ENCODE results near the gene CFAP46.

The CFAP46 gene

DNA sequence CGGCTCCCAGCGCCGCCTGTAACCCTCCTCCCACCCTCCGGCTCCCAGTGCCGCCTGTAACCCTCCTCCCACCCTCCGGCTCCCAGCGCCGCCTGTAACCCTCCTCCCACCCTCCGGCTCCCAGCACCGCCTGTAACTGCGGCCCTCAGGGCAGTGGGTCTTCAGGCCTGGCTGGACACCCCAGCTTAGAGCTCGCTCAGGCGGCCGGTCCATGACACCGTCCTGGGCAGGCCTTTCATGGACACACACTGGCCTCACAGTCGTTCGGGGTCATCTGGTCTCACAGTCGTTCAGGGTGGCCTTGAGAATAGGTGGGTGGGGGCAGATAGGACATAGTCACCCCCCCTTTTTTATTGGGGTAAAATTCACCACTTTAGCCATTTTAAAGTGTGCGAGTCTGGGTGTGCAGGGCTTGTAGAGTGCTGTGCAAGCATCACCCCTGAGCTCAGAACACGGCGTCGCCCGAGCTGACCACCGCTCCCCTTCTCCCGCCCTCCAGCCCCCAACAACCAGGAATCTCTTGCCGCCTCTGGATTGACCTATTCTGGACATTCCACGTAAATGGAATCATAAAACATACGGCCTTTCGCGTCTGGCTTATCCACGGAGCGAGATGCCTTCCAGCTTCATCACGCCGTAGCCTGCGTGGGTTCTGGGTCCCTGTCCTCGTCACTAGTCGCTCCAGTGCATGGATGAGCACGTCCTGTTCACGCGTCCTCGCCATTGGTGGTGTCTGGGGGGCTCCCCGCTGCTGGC, 41.1 kb upstream of the CFAP46 start:
- Mint-ChIP-seq H3K27ac (no peak overlapping the region), H3K27me3 (peaks cover 2% of the 10 kb centered on the region), H3K36me3 (ENCODE audit: low read depth) (no peaks in the 10 kb centered on the region), H3K9me3 (no peaks in the 10 kb centered on the region), H3K4me3 (no peak overlapping the region), H3K4me1 (no peaks in the 10 kb centered on the region)
- ATAC-seq (no peak), DNase-seq (no peak)

- Mint-ChIP-seq H3K4me3 (no peak overlapping the region), H3K4me1 (no peaks in the 10 kb centered on the region), H3K27ac (no peak overlapping the region), H3K9me3 (no peaks in the 10 kb centered on the region), H3K27me3 (peaks cover 2% of the 10 kb centered on the region), H3K36me3 (ENCODE audit: low read depth) (no peaks in the 10 kb centered on the region)
- no peak for ATAC-seq
- no peak for DNase-seq
These were observed 40.1 kb upstream of the CFAP46 start for GRCh38 chr10:132982301-132982989.

DNA sequence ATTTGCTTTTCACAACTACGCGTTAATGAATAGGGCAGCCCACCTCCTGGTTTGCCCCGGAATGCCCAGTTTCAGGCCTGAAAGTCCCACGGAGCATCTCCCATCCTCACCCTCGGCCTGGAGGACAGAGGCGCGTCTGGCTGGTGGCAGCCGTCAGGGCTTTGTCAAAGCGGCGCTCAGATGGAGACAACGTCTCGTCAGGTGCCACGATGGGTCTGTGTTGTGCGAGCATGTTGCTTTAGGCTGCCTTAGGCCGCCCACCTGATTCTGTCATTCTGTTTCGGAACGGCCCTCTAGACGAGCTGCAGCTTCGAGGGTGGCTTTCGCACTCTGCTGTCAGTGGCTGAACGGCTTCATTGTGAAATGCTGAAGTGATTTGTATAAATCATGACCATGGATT, 39.4 kb upstream of the CFAP46 start:
- Mint-ChIP-seq H3K4me1 (no peaks in the 10 kb centered on the region), H3K9me3 (no peaks in the 10 kb centered on the region), H3K27ac (no peak overlapping the region), H3K36me3 (ENCODE audit: low read depth) (no peaks in the 10 kb centered on the region), H3K4me3 (no peak overlapping the region), H3K27me3 (peaks cover 2% of the 10 kb centered on the region)
- DNase-seq (no peak), ATAC-seq (no peak)

DNA sequence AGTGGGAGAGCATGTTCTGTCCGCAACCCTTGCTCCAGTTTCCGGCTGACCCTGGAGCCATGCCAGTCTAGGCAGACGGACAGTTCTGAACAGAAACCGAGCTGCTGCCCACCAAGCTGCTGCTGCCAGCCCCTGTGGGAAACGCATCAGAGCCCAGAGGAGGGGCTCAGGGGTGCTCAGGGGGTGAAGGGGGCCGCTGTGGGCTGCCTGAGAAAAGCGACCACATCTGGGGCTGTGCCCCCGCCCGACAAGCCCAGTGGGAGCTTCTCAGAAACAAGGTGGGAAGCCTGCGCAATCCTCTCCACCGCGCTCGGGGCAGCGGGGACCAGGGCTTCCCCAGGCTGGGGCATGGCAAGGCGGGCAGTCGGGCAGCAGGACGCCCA, 38.8 kb upstream of the CFAP46 start:
- H3K4me3 Mint-ChIP-seq, result no peak overlapping the region
- no peaks in the 10 kb centered on the region for H3K4me1 Mint-ChIP-seq
- no peaks in the 10 kb centered on the region for H3K36me3 Mint-ChIP-seq (ENCODE audit: low read depth)
- peaks cover 2% of the 10 kb centered on the region for H3K27me3 Mint-ChIP-seq
- H3K27ac Mint-ChIP-seq, result no peak overlapping the region
- no peak for ATAC-seq
- H3K9me3 Mint-ChIP-seq, result no peaks in the 10 kb centered on the region
- no peak for DNase-seq

DNA sequence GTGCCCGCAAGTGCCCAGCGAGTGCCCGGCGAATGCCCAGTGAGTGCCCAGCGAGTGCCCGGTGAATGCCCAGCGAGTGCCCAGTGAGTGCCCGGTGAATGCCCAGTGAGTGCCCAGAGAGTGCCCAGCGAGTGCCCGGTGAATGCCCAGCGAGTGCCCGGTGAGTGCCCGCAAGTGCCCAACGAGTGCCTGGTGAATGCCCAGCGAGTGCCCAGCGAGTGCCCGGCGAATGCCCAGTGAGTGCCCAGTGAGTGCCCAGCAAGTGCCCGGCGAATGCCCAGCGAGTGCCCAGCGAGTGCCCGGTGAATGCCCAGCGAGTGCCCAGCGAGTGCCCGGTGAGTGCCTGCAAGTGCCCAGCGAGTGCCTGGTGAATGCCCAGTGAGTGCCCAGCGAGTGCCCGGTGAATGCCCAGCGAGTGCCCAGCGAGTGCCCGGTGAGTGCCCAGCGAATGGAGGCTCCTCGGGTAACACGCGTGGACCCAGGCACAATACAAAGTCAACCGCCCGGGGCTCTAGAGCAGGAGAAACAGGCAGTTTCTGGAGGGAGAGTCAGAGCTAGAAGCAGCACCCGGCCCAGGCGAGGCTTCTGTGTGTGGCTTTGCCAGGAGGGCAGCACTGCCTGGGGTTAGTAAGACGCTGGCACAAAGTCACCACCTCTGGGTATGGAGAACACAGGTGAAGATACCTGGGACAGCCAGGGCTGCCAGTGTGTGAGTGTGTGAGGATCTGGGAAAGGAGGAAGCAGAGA, 38.2 kb upstream of the CFAP46 start:
- ATAC-seq, result no peak
- Mint-ChIP-seq H3K27me3 (peaks cover 5% of the 10 kb centered on the region), H3K4me3 (no peak overlapping the region), H3K36me3 (ENCODE audit: low read depth) (no peaks in the 10 kb centered on the region), H3K9me3 (no peaks in the 10 kb centered on the region), H3K27ac (no peak overlapping the region), H3K4me1 (no peaks in the 10 kb centered on the region)
- DNase-seq, result no peak

DNA sequence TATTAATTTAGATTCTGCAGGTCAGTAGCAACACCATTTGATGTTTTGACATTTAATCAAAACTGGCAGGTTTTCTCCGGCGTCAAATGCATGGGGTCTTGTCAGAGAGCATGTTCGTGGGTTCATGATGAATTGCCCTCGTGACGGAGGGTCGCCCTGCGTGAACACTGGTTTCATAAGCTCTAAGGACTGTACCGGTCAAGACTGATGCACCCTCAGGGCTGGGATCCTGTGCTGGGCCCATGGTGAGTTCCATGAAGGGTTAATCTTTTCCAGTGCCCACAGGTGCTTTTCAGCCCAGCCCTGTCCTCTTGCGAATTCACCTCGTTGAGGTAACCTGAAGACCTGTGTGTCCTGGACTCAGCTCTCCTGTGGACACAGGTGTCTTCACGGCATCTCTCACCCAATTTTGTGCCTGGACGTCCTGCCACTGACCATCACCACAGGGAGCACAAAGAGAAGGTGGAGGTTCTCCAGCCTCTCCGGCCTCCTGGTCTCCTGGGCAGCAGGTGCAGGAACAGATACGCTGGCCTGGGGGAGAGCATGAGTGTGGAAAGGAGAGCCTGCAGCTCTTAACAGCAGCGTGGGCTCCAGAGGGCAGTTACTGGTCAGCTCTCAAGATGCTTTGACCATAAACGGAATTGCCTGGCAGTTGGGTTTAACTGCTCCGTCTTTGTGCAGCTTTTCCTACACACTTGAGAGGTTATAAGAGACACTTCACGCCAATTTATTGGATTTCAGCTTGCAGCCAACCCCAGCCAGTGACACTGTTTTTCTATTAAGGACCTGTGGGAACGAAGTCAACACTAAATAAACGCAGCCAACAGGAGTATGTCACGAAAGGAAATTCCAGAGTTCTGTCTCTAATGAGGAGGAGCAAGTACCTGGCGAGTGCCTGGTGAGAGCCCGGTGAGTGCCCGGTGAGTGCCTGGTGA, 37.4 kb upstream of the CFAP46 start:
- no peaks in the 10 kb centered on the region for H3K36me3 Mint-ChIP-seq (ENCODE audit: low read depth)
- no peak overlapping the region for H3K27ac Mint-ChIP-seq
- no peak for ATAC-seq
- no peaks in the 10 kb centered on the region for H3K4me1 Mint-ChIP-seq
- no peak overlapping the region for H3K4me3 Mint-ChIP-seq
- no peak for DNase-seq
- H3K9me3 Mint-ChIP-seq, result no peaks in the 10 kb centered on the region
- peaks cover 3% of the 10 kb centered on the region for H3K27me3 Mint-ChIP-seq

GRCh38 chr10:132978542-132978941, 36.2 kb upstream of the CFAP46 start:
- peaks cover 3% of the 10 kb centered on the region for H3K27me3 Mint-ChIP-seq
- H3K9me3 Mint-ChIP-seq, result no peaks in the 10 kb centered on the region
- no peaks in the 10 kb centered on the region for H3K36me3 Mint-ChIP-seq (ENCODE audit: low read depth)
- DNase-seq, result no peak
- H3K4me3 Mint-ChIP-seq, result no peak overlapping the region
- no peaks in the 10 kb centered on the region for H3K4me1 Mint-ChIP-seq
- no peak overlapping the region for H3K27ac Mint-ChIP-seq
- no peak for ATAC-seq

DNA sequence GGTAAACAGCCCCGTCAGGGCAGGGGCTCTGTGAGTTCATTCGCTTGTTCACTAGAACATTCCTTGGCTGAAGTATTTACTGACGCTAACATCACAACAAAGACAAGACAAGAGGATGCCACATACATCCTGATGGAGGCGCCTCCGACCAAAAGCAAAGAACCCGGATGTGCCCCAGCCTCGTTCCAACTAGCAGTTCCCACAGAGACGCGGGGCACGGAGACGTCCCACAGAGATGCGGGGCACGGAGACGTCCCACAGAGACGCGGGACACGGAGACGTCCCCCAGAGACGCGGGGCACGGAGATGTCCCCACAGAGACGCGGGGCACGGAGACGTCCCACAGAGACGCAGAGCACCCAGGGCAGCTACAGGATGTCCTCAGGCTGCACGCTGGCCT, 35.4 kb upstream of the CFAP46 start:
- Mint-ChIP-seq H3K36me3 (ENCODE audit: low read depth) (no peaks in the 10 kb centered on the region), H3K27me3 (peaks cover 3% of the 10 kb centered on the region), H3K4me3 (no peak overlapping the region), H3K4me1 (no peaks in the 10 kb centered on the region), H3K9me3 (no peaks in the 10 kb centered on the region), H3K27ac (no peak overlapping the region)
- ATAC-seq (no peak), DNase-seq (no peak)

- no peaks in the 10 kb centered on the region for H3K36me3 Mint-ChIP-seq (ENCODE audit: low read depth)
- DNase-seq (no peak), ATAC-seq (no peak)
- H3K9me3 Mint-ChIP-seq, result no peaks in the 10 kb centered on the region
- peaks cover 3% of the 10 kb centered on the region for H3K27me3 Mint-ChIP-seq
- H3K4me1 Mint-ChIP-seq, result no peaks in the 10 kb centered on the region
- H3K27ac Mint-ChIP-seq, result no peak overlapping the region
- no peak overlapping the region for H3K4me3 Mint-ChIP-seq
These were observed 34.7 kb upstream of the CFAP46 start for GRCh38 chr10:132977076-132977475.

GRCh38 chr10:132975831-132976682, 33.7 kb upstream of the CFAP46 start:
- DNase-seq (no peak), ATAC-seq (no peak)
- no peak overlapping the region for H3K27ac Mint-ChIP-seq
- H3K27me3 Mint-ChIP-seq, result peaks cover 10% of the 10 kb centered on the region
- H3K4me1 Mint-ChIP-seq, result no peaks in the 10 kb centered on the region
- H3K4me3 Mint-ChIP-seq, result no peak overlapping the region
- H3K36me3 Mint-ChIP-seq (ENCODE audit: low read depth), result no peaks in the 10 kb centered on the region
- H3K9me3 Mint-ChIP-seq, result no peaks in the 10 kb centered on the region

DNA sequence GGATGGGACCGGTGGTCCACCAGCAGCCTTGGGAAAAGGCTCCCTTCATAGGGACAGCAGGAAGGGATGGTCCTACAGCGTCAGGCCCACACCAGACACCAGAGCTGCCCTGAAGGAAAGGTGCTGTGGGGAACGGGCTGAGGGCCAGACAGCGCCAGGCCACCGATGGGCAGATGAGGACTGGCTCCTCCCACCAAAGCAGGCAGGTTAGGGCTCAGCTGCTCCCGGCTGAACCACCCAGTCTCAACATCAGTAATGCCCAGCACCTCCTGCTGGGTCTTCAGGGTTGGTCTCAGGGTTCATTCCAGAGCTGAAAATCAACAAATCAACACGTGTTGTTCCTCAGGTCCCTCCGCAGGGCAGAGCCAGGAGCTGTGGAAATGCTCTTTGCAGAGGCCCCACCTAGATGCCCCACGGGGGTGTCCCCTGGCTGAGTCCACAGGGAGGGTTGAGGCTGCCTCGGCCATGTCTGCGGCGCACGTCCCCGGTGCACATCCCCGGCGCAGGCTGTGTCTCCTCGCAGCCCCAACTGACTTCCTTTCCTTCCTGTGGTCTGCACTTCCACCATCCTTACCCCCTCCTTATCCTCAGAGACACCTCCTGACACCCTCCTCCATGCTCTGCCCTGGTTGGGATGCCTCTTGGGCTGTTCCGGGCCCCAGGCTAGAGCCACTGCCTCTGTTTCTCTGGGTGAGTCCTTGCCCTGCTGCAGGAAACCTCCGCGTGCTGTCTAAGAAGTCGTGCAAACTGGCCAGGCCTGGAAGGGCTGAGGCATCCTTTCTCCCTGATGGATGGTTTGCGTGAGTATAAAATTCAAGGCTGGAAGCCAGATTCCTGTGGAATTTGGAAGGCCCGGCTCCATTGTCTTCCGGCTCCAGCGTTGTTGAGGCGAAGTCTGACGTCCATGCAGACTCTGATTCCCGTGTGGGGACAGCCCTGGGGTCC, 32.8 kb upstream of the CFAP46 start:
- no peak for ATAC-seq
- Mint-ChIP-seq H3K9me3 (no peaks in the 10 kb centered on the region), H3K36me3 (ENCODE audit: low read depth) (no peaks in the 10 kb centered on the region), H3K4me1 (no peaks in the 10 kb centered on the region), H3K27me3 (peaks cover 12% of the 10 kb centered on the region), H3K27ac (no peak overlapping the region), H3K4me3 (no peak overlapping the region)
- no peak for DNase-seq

DNA sequence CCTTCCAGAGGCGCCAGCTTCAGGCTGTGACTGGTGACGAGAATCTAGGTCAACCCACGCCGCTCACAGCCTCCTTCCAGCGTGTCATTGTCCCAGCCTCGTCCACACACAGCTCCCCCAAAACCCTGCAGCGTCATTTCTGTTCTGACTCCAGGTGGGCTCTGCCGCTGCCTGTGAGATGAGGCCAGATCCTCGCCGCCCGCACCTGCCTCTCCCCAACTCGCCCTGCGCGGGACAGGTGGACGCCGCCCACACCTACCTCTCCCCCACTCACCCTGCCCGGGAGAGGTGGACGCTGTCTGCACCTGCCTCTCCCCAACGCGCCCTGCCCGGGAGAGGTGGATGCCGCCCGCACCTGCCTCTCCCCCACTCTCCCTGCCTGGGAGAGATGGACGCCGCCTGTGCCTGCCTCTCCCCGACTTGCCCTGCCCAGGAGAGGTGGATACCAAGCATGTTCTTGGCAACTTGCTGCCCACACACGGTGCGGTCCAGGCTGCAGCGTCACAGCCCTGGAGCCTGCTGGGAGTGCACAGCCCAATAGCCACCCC, 32.0 kb upstream of the CFAP46 start:
- no peak for DNase-seq
- Mint-ChIP-seq H3K9me3 (no peaks in the 10 kb centered on the region), H3K4me3 (no peak overlapping the region), H3K36me3 (ENCODE audit: low read depth) (no peaks in the 10 kb centered on the region), H3K4me1 (no peaks in the 10 kb centered on the region), H3K27me3 (peaks cover 14% of the 10 kb centered on the region), H3K27ac (no peak overlapping the region)
- peak; percentile 5 for ATAC-seq

- no peaks in the 10 kb centered on the region for H3K4me1 Mint-ChIP-seq
- no peak for ATAC-seq
- H3K27ac Mint-ChIP-seq, result no peak overlapping the region
- peaks cover 16% of the 10 kb centered on the region for H3K27me3 Mint-ChIP-seq
- no peak overlapping the region for H3K4me3 Mint-ChIP-seq
- H3K9me3 Mint-ChIP-seq, result no peaks in the 10 kb centered on the region
- DNase-seq, result no peak
- H3K36me3 Mint-ChIP-seq (ENCODE audit: low read depth), result no peaks in the 10 kb centered on the region
These were observed 31.5 kb upstream of the CFAP46 start for GRCh38 chr10:132973903-132974241.
